ENCODE results near the gene SLCO1C1.
"Not testable (repeated sequence)": the region's sequence is repeated elsewhere in the genome, so short reads cannot be mapped to it uniquely, and the experiment has no call there.

Gene SLCO1C1

GRCh38 chr12:20695232-20695631 is at the start of gene SLCO1C1:
TSS of gene SLCO1C1 (plus strand) at chr12:20695332. CDS start at chr12:20699577, 4,245 bp downstream.
- no peak for DNase-seq (ENCODE audit: low read depth, low spot score)

GRCh38 chr12:20646239-20646827 is 48.8 kb upstream of the SLCO1C1 start:
- no peak for DNase-seq (ENCODE audit: low read depth, low spot score)

GRCh38 chr12:20653871-20654270 is 41.3 kb upstream of the SLCO1C1 start:
- no peak for DNase-seq (ENCODE audit: low read depth, low spot score)

GRCh38 chr12:20656600-20656999 is 38.5 kb upstream of the SLCO1C1 start:
- DNase-seq (ENCODE audit: low read depth, low spot score): no peak

- DNase-seq (ENCODE audit: low read depth, low spot score): no peak
Measured at GRCh38 chr12:20657496-20657895, 37.6 kb upstream of the SLCO1C1 start.

GRCh38 chr12:20681334-20681733 is 13.8 kb upstream of the SLCO1C1 start:
- DNase-seq (ENCODE audit: low read depth, low spot score): no peak

GRCh38 chr12:20696181-20696905 is 1.2 kb downstream of the SLCO1C1 start:
- no peak for DNase-seq (ENCODE audit: low read depth, low spot score)

GRCh38 chr12:20701106-20701505 is 6.0 kb downstream of the SLCO1C1 start:
- no peak for DNase-seq (ENCODE audit: low read depth, low spot score)

- DNase-seq (ENCODE audit: low read depth, low spot score): no peak
Measured at GRCh38 chr12:20704860-20705259, 9.7 kb downstream of the SLCO1C1 start.

DNA sequence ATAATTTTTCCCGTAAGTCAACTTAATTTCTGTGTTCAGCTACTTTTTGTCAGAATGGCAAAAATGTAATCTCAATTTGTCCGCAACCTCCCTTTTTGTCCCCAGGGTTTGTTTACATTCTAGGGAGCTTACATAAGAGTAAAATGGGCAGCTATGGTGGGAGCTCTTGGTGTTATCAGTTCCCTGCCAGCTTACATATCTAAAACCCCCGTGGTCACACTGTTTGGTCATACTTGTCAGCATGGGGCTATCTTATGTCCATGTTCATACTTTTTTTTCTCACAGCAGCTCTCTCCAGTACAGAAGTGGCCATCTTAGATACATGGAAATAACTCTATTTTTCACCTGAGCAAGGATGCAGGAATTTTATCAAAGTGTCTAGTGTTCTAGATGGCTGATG is 16.7 kb downstream of the SLCO1C1 start:
- DNase-seq (ENCODE audit: low read depth, low spot score): no peak

DNA sequence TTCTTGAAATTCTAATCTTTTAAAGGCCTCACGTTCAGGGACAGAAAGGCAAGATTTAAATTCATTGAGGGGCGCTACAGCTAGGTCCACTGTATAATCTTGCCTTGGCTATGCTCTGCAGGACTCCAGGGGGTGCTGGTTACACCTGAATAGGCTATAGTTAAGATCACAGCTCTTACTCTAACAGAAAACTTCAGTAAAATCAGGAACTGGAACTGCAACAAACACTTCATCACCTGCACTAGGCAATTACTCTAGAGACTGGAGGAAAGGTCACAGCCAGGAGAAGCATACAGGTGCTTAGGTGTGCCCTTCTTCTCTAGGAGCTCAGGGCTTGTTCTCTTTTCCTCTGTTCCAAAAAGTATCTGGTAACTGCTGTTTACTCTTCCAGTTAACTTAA is 20.9 kb downstream of the SLCO1C1 start:
- no peak for DNase-seq (ENCODE audit: low read depth, low spot score)

DNA sequence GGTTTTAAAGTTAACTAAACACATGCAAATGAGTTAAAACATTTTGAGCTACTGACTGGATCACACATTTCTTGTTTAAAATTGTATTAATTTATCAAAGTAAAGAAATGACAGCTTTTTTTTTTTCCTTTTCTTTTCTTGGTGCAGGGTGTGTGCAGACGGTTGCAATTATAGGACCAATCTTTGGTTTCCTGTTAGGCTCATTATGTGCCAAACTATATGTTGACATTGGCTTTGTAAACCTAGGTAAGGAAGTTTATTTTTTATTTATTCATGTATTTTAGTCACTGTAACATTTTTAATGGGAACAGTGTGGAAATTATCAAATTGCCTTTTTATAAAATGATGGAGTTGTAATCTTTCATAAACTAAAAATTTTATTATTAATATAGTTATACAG is 21.9 kb downstream of the SLCO1C1 start:
- no peak for DNase-seq (ENCODE audit: low read depth, low spot score)

- no peak for DNase-seq (ENCODE audit: low read depth, low spot score)
Measured at GRCh38 chr12:20718294-20718693, 23.2 kb downstream of the SLCO1C1 start.

DNA sequence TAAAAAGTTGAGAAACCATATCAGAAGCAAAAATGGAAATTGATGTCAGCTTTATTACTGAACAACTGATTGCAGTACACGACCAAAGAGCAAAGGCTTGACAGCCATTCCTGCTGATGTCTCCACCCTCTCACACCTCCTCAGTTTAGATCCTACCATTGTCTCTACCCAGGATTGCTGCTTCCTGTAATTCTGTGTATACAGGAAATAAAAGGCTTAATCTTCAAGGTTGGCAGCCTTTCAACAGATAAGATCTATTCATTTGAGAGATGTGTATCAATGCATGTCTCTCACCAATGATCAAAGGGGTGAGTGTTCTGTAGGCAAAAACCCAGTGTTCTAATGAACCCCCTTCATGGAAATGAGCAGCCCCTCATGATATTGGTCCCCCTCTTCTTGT is 27.0 kb downstream of the SLCO1C1 start:
- DNase-seq (ENCODE audit: low read depth, low spot score): no peak

- DNase-seq (ENCODE audit: low read depth, low spot score): no peak
Measured at GRCh38 chr12:20731274-20731673, 36.1 kb downstream of the SLCO1C1 start.

DNA sequence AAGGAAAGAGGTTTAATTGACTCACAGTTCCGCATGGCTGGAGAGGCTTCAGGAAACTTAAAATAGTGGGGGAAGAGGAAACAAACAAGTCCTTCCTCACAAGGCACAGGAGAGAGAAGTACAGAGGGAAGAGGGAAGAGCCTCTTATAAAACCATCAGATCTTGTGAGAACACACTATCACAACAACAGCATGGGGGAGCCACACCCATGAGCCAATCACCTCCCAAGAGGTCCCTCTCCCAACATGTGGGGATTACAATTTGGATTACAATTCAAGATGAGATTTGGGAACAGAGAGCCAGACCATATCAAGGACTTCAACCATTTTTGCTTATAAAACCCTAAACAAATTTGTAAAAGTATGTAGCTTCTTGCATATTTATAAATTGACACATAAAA is 45.8 kb downstream of the SLCO1C1 start:
- DNase-seq (ENCODE audit: low read depth, low spot score): no peak

DNA sequence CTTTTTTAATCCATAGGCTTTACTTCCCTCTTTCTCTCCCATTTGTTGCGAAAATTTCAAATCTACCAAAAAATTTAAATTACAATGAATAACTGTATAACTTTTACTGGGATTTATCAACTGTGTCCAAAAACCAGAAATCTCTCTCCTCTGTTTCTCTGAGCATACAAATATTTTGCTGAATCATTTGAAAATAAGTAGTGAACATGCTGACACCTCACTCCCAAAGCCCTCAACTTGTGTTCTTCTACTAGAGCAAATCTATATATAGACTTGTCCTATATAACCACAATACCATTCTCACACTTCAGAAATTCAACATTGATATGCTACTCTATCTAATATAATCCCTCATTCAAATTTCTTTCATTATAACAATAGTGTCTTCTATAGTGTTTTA is 53.1 kb downstream of the SLCO1C1 start:
- DNase-seq (ENCODE audit: low read depth, low spot score): no peak

DNA sequence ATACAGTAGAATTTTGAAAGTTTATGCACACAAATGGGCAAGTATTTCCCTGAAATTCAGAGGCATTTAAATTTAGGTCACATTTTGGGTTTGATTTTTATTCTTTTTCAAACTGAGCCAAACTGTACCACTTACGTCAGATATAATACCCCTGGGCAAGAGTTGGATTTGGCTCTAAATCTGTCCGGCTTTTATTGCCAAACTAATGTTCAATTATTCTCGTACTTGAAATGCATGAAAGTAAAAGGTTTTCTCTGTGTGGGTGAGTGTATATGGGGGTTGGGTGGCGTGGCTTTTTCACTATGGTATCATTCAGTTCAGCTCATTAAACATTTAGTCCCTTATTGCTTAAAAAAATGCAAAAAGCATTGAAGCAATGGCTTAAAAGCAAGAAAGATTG is 55.9 kb downstream of the SLCO1C1 start:
- DNase-seq (ENCODE audit: low read depth, low spot score): no peak

- DNase-seq (ENCODE audit: low read depth, low spot score): no peak
Measured at GRCh38 chr12:20777420-20777819, 82.3 kb downstream of the SLCO1C1 start.

- DNase-seq (ENCODE audit: low read depth, low spot score): no peak
Measured at GRCh38 chr12:20778969-20779368, 83.8 kb downstream of the SLCO1C1 start.

DNA sequence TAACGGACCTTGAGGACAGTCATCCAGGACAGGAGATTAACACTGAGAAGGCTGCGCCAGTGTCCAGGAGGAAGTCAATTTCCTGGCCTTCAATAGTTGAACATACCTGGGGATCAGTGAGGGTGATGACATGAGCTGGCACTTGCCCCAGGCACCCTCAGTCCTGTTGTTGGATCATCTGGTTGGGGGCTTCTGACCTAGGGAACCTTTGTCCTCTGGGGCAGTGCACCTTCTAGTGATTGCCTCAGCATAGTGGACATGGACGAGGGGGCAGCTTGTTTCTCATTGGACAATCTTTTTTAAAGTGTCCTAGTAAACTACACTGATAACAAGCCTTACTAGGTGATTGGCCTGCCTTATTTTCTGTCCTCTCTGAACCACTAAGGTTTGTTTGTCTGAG is 84.8 kb downstream of the SLCO1C1 start:
- DNase-seq (ENCODE audit: low read depth, low spot score): not testable (repeated sequence)

- DNase-seq (ENCODE audit: low read depth, low spot score): not testable (repeated sequence)
Measured at GRCh38 chr12:20783796-20784357, 88.7 kb downstream of the SLCO1C1 start.

- no peak for DNase-seq (ENCODE audit: low read depth, low spot score)
Measured at GRCh38 chr12:20792971-20793370, 97.8 kb downstream of the SLCO1C1 start.
